Measurements from ENCODE around the gene DHRS9. TPM values are rescaled to one million over a fixed set of nuclear protein-coding genes. Genes with fewer than 3 reads are reported as not detected.
"Not testable (repeated sequence)": the region's sequence is repeated elsewhere in the genome, so short reads cannot be mapped to it uniquely, and the experiment has no call there.

The DHRS9 gene
- total RNA-seq, 2 donors from 2014 or later, result 31.4 to 135 TPM

DNA sequence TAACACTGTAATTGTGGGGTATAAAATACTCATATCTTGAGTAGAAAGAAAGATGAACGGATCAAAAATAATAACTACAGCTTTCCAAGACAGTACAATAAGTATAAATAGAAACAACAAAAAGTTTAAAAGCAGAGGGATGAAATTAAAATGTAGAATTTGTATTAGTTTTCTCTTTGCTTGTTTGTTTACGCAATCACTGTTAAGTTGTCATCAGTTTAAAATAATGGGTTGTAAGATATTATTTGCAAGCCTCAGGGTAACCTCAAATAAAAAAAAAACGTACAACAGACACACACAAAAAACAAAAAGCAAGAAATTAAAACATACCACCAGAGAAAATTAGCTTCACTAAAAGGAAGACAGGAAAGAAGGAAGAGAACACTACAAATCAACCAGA lies 20.2 kb upstream of the DHRS9 start:
- Histone ChIP-seq H3K27ac (no peak overlapping the region), H3K4me1 (no peaks in the 10 kb centered on the region), H3K27me3 (no peaks in the 10 kb centered on the region), H3K9me3 (no peaks in the 10 kb centered on the region), H3K4me3 (no peak overlapping the region), H3K36me3 (no peaks in the 10 kb centered on the region)
- TF ChIP-seq, protein P1, sequence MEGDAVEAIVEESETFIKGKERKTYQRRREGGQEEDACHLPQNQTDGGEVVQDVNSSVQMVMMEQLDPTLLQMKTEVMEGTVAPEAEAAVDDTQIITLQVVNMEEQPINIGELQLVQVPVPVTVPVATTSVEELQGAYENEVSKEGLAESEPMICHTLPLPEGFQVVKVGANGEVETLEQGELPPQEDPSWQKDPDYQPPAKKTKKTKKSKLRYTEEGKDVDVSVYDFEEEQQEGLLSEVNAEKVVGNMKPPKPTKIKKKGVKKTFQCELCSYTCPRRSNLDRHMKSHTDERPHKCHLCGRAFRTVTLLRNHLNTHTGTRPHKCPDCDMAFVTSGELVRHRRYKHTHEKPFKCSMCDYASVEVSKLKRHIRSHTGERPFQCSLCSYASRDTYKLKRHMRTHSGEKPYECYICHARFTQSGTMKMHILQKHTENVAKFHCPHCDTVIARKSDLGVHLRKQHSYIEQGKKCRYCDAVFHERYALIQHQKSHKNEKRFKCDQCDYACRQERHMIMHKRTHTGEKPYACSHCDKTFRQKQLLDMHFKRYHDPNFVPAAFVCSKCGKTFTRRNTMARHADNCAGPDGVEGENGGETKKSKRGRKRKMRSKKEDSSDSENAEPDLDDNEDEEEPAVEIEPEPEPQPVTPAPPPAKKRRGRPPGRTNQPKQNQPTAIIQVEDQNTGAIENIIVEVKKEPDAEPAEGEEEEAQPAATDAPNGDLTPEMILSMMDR (IDR thresholded peaks at IDR 0.05), result no peak
- no peak for DNase-seq (ENCODE audit: low spot score)

DNA sequence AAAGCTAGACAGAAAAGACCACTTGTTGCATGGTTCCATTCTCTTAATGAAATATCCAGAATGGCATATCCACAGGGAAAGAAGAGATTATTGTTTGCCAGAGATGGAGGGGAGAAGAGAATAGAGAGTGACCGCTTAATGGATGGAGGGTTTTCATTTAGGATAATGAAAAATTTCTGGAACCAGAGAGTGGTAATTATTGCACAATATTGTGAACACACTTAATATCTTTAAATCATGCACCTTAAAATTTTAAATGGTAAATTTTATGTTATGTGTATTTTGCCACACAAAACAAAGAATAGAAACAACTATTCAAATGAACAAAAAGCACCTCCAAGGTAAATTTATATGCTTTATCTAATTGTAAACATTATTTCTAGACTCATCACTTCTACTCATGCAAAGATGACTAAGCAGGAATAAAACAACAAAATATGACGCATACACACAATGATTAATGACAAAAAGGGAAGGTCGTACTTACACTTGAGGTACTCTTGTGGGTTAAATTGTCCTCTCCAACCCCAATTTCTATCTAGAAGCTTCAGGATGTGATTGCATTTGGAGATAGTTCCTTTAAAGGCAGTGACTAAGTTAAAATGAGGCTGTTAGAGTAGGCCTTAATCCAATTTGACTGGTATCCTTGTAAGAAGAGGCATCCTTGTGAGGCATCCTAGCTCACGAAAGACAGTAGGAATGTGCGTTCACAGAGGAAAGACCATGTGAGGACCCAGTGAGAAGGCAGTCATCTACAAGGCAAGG lies 18.7 kb upstream of the DHRS9 start:
- Histone ChIP-seq H3K4me1 (no peaks in the 10 kb centered on the region), H3K36me3 (no peaks in the 10 kb centered on the region), H3K27me3 (no peaks in the 10 kb centered on the region), H3K27ac (no peak overlapping the region), H3K4me3 (no peak overlapping the region), H3K9me3 (peaks cover 0 to 12% of the 10 kb centered on the region in 2 donors)
- TF ChIP-seq, protein P1 (IDR thresholded peaks at IDR 0.05), result no peak
- no peak for DNase-seq (ENCODE audit: low spot score)

DNA sequence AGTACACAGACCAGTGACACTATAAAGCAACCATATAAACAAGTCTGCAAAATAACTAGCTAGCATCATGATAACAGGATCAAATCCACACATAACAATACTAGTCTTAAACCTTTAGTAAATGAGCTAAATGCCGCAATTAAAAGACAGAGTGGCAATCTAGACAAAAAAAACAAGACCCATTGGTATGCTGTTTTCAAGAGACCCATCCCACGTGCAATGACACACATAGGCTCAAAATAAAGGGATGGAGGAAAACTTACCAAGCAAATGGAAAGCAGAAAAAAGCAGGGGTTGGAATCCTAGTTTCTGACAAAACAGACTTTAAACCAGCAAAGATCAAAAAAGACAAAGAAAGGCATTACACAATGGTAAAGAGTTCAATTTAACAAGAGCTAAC lies 14.8 kb upstream of the DHRS9 start:
- not testable (repeated sequence) for H3K4me1 ChIP-seq; DNase-seq (ENCODE audit: low spot score); H3K27me3 ChIP-seq; H3K4me3 ChIP-seq; H3K36me3 ChIP-seq; H3K27ac ChIP-seq
- H3K9me3 ChIP-seq, result peaks cover 0 to 24% of the 10 kb centered on the region in 2 donors

DNA sequence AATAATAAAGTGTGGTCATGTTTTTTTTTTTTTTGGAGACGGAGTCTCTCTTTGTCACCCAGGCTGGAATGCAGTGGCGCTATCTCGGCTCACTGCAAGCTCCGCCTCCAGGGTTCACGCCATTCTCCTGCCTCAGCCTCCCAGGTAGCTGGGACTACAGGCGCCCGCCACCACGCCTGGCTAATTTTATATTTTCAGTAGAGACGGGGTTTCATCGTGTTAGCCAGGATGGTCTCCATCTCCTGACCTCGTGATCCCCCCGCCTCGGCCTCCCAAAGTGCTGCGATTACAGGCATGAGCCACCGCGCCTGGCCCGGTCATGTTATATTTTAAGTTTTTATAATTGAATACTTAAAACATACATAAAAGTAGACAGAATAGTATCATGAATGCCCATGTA lies 5.2 kb upstream of the DHRS9 start:
- not testable (repeated sequence) for H3K36me3 ChIP-seq; H3K27ac ChIP-seq; H3K9me3 ChIP-seq; H3K4me1 ChIP-seq; DNase-seq (ENCODE audit: low spot score); H3K27me3 ChIP-seq; H3K4me3 ChIP-seq

DNA sequence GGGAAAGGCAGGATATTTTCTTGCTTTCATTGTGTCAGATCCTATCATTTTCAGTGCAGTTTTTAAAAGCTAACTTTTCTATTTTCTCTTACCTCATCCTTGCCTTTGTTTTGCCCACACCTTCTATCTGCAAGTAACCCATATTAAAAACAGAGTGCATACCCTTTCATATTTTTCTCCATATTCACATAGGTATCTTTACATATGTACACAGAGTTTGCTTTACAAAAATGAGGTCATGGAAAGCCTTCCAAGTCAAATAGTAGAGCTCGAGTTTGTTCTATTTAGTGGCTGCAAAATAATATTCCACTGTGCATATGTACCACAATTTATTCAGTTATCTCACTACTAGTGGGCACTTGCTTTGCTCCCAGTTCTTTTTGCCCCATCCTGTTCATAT lies 3.9 kb upstream of the DHRS9 start:
- Histone ChIP-seq H3K9me3 (no peaks in the 10 kb centered on the region), H3K27me3 (no peaks in the 10 kb centered on the region), H3K27ac (no peak overlapping the region), H3K36me3 (no peaks in the 10 kb centered on the region), H3K4me1 (no peaks in the 10 kb centered on the region), H3K4me3 (no peak overlapping the region)
- TF ChIP-seq, protein P1 (IDR thresholded peaks at IDR 0.05), result no peak
- no peak for DNase-seq (ENCODE audit: low spot score)

DNA sequence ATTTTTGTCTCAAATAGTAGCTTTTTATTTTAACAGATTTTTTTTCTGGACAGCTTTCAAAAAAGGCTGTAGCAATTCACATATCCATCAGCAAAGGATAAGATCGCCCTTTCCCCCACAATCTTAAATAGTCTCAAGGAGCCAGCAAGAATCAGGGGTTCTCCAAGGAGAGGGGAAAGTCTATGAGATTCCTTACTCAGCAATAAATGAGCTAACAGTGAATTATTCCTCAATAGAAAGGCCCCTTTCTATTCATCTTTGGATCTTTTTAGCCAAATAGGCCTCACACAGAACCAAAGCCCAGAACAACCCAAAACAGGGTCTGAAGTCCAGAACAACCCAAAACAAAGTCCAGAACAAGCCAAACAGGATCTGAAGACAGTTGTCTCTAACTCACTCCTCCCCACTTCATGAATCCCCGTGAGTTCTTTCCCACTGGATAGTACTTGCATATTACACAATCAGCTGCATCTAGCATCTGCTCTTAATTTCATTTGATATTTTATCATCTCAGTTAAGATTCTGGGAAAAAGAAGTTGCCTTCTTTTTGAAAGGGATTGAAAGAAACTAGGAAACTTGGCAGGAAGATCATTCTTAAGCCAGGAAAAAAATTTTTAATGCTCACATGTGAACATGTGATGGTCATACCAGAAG lies 3.4 kb upstream of the DHRS9 start:
- no peaks in the 10 kb centered on the region for H3K27me3 ChIP-seq
- H3K27ac ChIP-seq, result no peak overlapping the region
- H3K36me3 ChIP-seq, result no peaks in the 10 kb centered on the region
- H3K9me3 ChIP-seq, result no peaks in the 10 kb centered on the region
- H3K4me1 ChIP-seq, result no peaks in the 10 kb centered on the region
- TF ChIP-seq, protein P1 (IDR thresholded peaks at IDR 0.05), result no peak
- DNase-seq (ENCODE audit: low spot score), result no peak
- H3K4me3 ChIP-seq, result no peak overlapping the region
